ENCODE results near the gene PTPN12.

The PTPN12 gene

GRCh38 chr7:77687100-77687746 is 150.1 kb downstream of the PTPN12 start:
- Mint-ChIP-seq H3K4me1 (peaks cover 35% of the 10 kb centered on the region), H3K27ac (peak overlapping the region; percentile 7), H3K4me3 (no peak overlapping the region), H3K36me3 (ENCODE audit: low read depth) (peaks cover 67% of the 10 kb centered on the region), H3K9me3 (no peaks in the 10 kb centered on the region), H3K27me3 (ENCODE audit: low read depth, poor library complexity) (no peaks in the 10 kb centered on the region)
- no peak for TF ChIP-seq CTCF (IDR thresholded peaks at IDR 0.05)
- no peak for DNase-seq

GRCh38 chr7:77687747-77688144 is 150.7 kb downstream of the PTPN12 start:
- no peak for TF ChIP-seq CTCF (IDR thresholded peaks at IDR 0.05)
- H3K27ac Mint-ChIP-seq = peak overlapping the region; percentile 7
- H3K9me3 Mint-ChIP-seq = no peaks in the 10 kb centered on the region
- H3K4me1 Mint-ChIP-seq = peaks cover 39% of the 10 kb centered on the region
- peaks cover 67% of the 10 kb centered on the region for H3K36me3 Mint-ChIP-seq (ENCODE audit: low read depth)
- no peaks in the 10 kb centered on the region for H3K27me3 Mint-ChIP-seq (ENCODE audit: low read depth, poor library complexity)
- no peak overlapping the region for H3K4me3 Mint-ChIP-seq
- DNase-seq = no peak
